H9 (cell line): ENCODE measurements around the gene SV2C. TPM values are rescaled to one million over a fixed set of nuclear protein-coding genes. Genes with fewer than 3 reads are reported as not detected.

Source experiments
- DNase-seq: peaks from one replicate; pipeline ENCODE4 v3.0.0-alpha.2; 2017
- H2AFZ ChIP-seq: one replicate; pipeline ENCODE4 v1.6.1; 2013; ENCODE audit warnings: mild to moderate bottlenecking, low read length, control low read depth, moderate library complexity
- H2AK5ac ChIP-seq: 2 replicates; pipeline ENCODE4 v1.6.1; 2013; ENCODE audit warnings: low read length, control low read depth, mixed read lengths; ENCODE audit not compliant: insufficient read length
- H2BK120ac ChIP-seq: one replicate; pipeline ENCODE4 v1.6.1; 2013; ENCODE audit warnings: low read depth, mild to moderate bottlenecking, low read length, control low read depth, inconsistent platforms; ENCODE audit not compliant: poor library complexity, severe bottlenecking
- H2BK12ac ChIP-seq: 2 replicates; pipeline ENCODE4 v1.6.1; 2013; ENCODE audit warnings: low read length, control low read depth, mixed read lengths, low read depth; ENCODE audit not compliant: insufficient read length
- H2BK15ac ChIP-seq: 2 replicates; pipeline ENCODE4 v1.6.1; 2013; ENCODE audit warnings: low read depth, low read length, control low read depth
- H2BK20ac ChIP-seq: one replicate; pipeline ENCODE4 v1.6.1; 2013; ENCODE audit warnings: low read depth, mild to moderate bottlenecking, low read length, control low read depth, inconsistent platforms; ENCODE audit not compliant: poor library complexity, severe bottlenecking
- H2BK5ac ChIP-seq: 2 replicates; pipeline ENCODE4 v1.6.1; 2013; ENCODE audit warnings: low read length, control low read depth, mixed read lengths; ENCODE audit not compliant: insufficient read length
- H3K14ac ChIP-seq: 2 replicates; pipeline ENCODE4 v1.6.1; 2013; ENCODE audit warnings: low read length, control low read depth; ENCODE audit not compliant: insufficient read depth
- H3K18ac ChIP-seq: 2 replicates; pipeline ENCODE4 v1.6.1; 2013; ENCODE audit warnings: low read depth, mild to moderate bottlenecking, mixed read lengths, low read length, control low read depth; ENCODE audit not compliant: insufficient read length
- H3K23ac ChIP-seq: 2 replicates; pipeline ENCODE4 v1.6.1; 2013; ENCODE audit warnings: low read length, control low read depth, mixed read lengths, low read depth; ENCODE audit not compliant: insufficient read length
- H3K23me2 ChIP-seq: 2 replicates; pipeline ENCODE4 v1.6.1; 2013; ENCODE audit warnings: low read depth, mild to moderate bottlenecking, mixed read lengths, low read length, control low read depth; ENCODE audit not compliant: insufficient read length, poor library complexity, severe bottlenecking
- H3K27ac ChIP-seq: 2 replicates; pipeline ENCODE4 v1.5.1; 2013; ENCODE audit warnings: low read length, control low read depth, mixed read lengths, low read depth; ENCODE audit not compliant: insufficient read length
- H3K27me3 ChIP-seq: 2 replicates; pipeline ENCODE4 v1.6.1; 2013; ENCODE audit warnings: low read length, control low read depth, inconsistent platforms; ENCODE audit not compliant: insufficient read depth
- H3K4ac ChIP-seq: 2 replicates; pipeline ENCODE4 v1.6.1; 2013; ENCODE audit warnings: low read depth, mild to moderate bottlenecking, control low read depth, inconsistent platforms, low read length, moderate library complexity
- H3K4me1 ChIP-seq: 2 replicates; pipeline ENCODE4 v1.6.1; 2013; ENCODE audit warnings: low read length, control low read depth, inconsistent platforms; ENCODE audit not compliant: insufficient read depth
- H3K4me2 ChIP-seq: 2 replicates; pipeline ENCODE4 v1.6.1; 2013; ENCODE audit warnings: low read length, control low read depth, mixed read lengths; ENCODE audit not compliant: insufficient read length, insufficient read depth
- H3K56ac ChIP-seq: 2 replicates; pipeline ENCODE4 v1.6.1; 2013; ENCODE audit warnings: low read depth, mild to moderate bottlenecking, mixed read lengths, low read length, control low read depth; ENCODE audit not compliant: insufficient read length
- H3K79me1 ChIP-seq: 2 replicates; pipeline ENCODE4 v1.6.1; 2013; ENCODE audit warnings: low read depth, mild to moderate bottlenecking, moderate library complexity, low read length, control low read depth, inconsistent platforms; ENCODE audit not compliant: insufficient read depth, poor library complexity, severe bottlenecking
- H3K79me2 ChIP-seq: 2 replicates; pipeline ENCODE4 v1.6.1; 2013; ENCODE audit warnings: low read length, control low read depth, inconsistent platforms; ENCODE audit not compliant: insufficient read depth
- H3K9ac ChIP-seq: 2 replicates; pipeline ENCODE4 v1.6.1; 2013; ENCODE audit warnings: low read length, control low read depth, mixed read lengths; ENCODE audit not compliant: insufficient read length; ENCODE audit errors: extremely low read depth
- H3K9me3 ChIP-seq: one replicate; pipeline ENCODE4 v1.6.1; 2013; ENCODE audit warnings: low read depth, low read length, inconsistent platforms; ENCODE audit not compliant: control insufficient read depth
- H3T11ph ChIP-seq: one replicate; pipeline ENCODE4 v1.6.1; 2013; ENCODE audit warnings: mild to moderate bottlenecking, low read length, control low read depth, inconsistent platforms
- H4K20me1 ChIP-seq: one replicate; pipeline ENCODE4 v1.6.1; 2013; ENCODE audit not compliant: control insufficient read depth, insufficient read length, insufficient read depth
- H4K5ac ChIP-seq: 2 replicates; pipeline ENCODE4 v1.6.1; 2013; ENCODE audit warnings: low read depth, mild to moderate bottlenecking, mixed read lengths, low read length, control low read depth; ENCODE audit not compliant: insufficient read length
- H4K8ac ChIP-seq: replicated peaks from 2 replicates; pipeline ENCODE4 v1.6.1; 2013; ENCODE audit warnings: low read length, control low read depth, mixed read lengths, low read depth; ENCODE audit not compliant: insufficient read length
- H4K91ac ChIP-seq: 2 replicates; pipeline ENCODE4 v1.6.1; 2013; ENCODE audit warnings: low read depth, mild to moderate bottlenecking, moderate library complexity, mixed read lengths, low read length, control low read depth; ENCODE audit not compliant: insufficient read length
- H3K27ac Mint-ChIP-seq, 3 experiments: 2 replicates in 2 of 3; 3 replicates in 1 of 3; pipeline ENCODE4 v1.8.0; 2020 to 2021; ENCODE audit warnings: mixed read lengths in 3 of 3, mild to moderate bottlenecking in 1 of 3, moderate library complexity in 1 of 3
- H3K27me3 Mint-ChIP-seq: 2 replicates; pipeline ENCODE4 v1.8.0; 2021; ENCODE audit warnings: low read depth, mild to moderate bottlenecking, moderate library complexity, mixed read lengths
- H3K36me3 Mint-ChIP-seq, 3 experiments: 2 replicates in 2 of 3; 3 replicates in 1 of 3; pipeline ENCODE4 v1.8.0; 2020 to 2021; ENCODE audit warnings: low read depth in 3 of 3, mixed read lengths in 3 of 3; ENCODE audit not compliant: insufficient read depth in 1 of 3
- H3K4me1 Mint-ChIP-seq, 2 experiments: 2 replicates each; pipeline ENCODE4 v1.8.0; 2020; ENCODE audit warnings: mixed read lengths in 2 of 2
- H3K4me3 Mint-ChIP-seq, 2 experiments: 2 replicates in 1 of 2; 3 replicates in 1 of 2; pipeline ENCODE4 v1.8.0; 2020 to 2021; ENCODE audit warnings: mild to moderate bottlenecking in 2 of 2, mixed read lengths in 2 of 2, moderate library complexity in 1 of 2
- H3K9me3 Mint-ChIP-seq, 2 experiments: 2 replicates in 1 of 2; 3 replicates in 1 of 2; pipeline ENCODE4 v1.8.0; 2020; ENCODE audit warnings: mild to moderate bottlenecking in 2 of 2, mixed read lengths in 2 of 2, moderate library complexity in 1 of 2
- WGBS: extraction: QIAGEN DNeasy Blood & Tissue Kit; methylation state at CpG from one replicate; pipeline ENCODE4 v1.1.7; 2013; ENCODE audit warnings: missing lambda C conversion rate, low lambda C conversion rate, mixed read lengths; ENCODE audit not compliant: insufficient read length; ENCODE audit errors: extremely low coverage; 5-methylcytosine and 5-hydroxymethylcytosine counted together
- total RNA-seq: library from RNA; stranded (reverse); gene quantifications from 2 replicates; pipeline ENCODE4 v1.2.1, GENCODE V29; 2021
- TF ChIP-seq, protein P1 (sequence below): fragments of 200-600 bp; sonication (generic); conservative IDR thresholded peaks from 3 replicates; pipeline ENCODE4 v1.8.0; 2021; ENCODE audit warnings: antibody characterized with exemption, mild to moderate bottlenecking

SV2C gene
- total RNA-seq, 1 experiment from 2014 or later: 0.09 TPM

DNA sequence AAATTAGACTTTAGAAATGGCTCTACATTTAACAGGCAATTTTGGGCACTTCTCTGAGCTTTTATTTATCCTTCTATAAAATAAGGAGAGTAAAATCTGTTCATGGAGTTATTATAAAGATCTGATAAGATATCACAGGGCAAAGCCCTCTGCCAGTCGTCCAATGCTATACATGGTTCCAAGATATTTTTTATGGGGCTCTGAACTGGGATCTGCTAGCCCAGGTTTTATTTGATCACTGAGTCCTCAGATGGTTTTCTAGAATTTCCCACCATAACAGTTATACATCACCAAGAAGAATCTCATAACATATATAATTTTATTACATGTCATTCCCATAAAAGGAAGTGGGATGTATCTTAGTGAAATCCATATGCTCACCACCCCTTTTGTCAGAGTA, 296.7 kb downstream of the SV2C start:
- no peak overlapping the region for H2AFZ ChIP-seq
- H3K9ac ChIP-seq: no peak overlapping the region
- TF ChIP-seq, protein P1, sequence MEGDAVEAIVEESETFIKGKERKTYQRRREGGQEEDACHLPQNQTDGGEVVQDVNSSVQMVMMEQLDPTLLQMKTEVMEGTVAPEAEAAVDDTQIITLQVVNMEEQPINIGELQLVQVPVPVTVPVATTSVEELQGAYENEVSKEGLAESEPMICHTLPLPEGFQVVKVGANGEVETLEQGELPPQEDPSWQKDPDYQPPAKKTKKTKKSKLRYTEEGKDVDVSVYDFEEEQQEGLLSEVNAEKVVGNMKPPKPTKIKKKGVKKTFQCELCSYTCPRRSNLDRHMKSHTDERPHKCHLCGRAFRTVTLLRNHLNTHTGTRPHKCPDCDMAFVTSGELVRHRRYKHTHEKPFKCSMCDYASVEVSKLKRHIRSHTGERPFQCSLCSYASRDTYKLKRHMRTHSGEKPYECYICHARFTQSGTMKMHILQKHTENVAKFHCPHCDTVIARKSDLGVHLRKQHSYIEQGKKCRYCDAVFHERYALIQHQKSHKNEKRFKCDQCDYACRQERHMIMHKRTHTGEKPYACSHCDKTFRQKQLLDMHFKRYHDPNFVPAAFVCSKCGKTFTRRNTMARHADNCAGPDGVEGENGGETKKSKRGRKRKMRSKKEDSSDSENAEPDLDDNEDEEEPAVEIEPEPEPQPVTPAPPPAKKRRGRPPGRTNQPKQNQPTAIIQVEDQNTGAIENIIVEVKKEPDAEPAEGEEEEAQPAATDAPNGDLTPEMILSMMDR: no peak
- no peak overlapping the region for H3K4ac ChIP-seq
- Mint-ChIP-seq H3K4me1 (peaks cover 6 to 9% of the 10 kb centered on the region in 2 experiments), H3K4me3 (no peak overlapping the region), H3K36me3 (no peaks in the 10 kb centered on the region; a peak in 1 of 7 replicates), H3K9me3 (no peaks in the 10 kb centered on the region), H3K27ac (no peak overlapping the region), H3K27me3 (no peaks in the 10 kb centered on the region)
- peaks cover 4% of the 10 kb centered on the region; the same call in 1 of the 2 replicates for H3K4me1 ChIP-seq
- no peak overlapping the region for H4K5ac ChIP-seq
- no peaks in the 10 kb centered on the region for H3K23me2 ChIP-seq
- H3K27ac ChIP-seq: no peak overlapping the region
- H3K27me3 ChIP-seq: no peaks in the 10 kb centered on the region
- no peak overlapping the region for H3K4me2 ChIP-seq
- H2BK5ac ChIP-seq: no peak overlapping the region
- H3K14ac ChIP-seq: no peak overlapping the region
- no peak overlapping the region for H3K23ac ChIP-seq
- H2BK12ac ChIP-seq: no peak overlapping the region
- WGBS: no CpG with 5 or more reads among the region's 1 CpG
- H2BK20ac ChIP-seq: no peak overlapping the region
- H3K79me1 ChIP-seq: no peaks in the 10 kb centered on the region
- H2BK120ac ChIP-seq: no peak overlapping the region
- no peak overlapping the region for H4K8ac ChIP-seq
- H3K56ac ChIP-seq: no peak overlapping the region
- H3T11ph ChIP-seq: no peak overlapping the region
- no peak overlapping the region for H2BK15ac ChIP-seq
- H4K91ac ChIP-seq: no peak overlapping the region
- H4K20me1 ChIP-seq: no peaks in the 10 kb centered on the region
- no peaks in the 10 kb centered on the region for H3K79me2 ChIP-seq
- no peaks in the 10 kb centered on the region for H3K9me3 ChIP-seq
- H2AK5ac ChIP-seq: no peak overlapping the region
- no peak overlapping the region for H3K18ac ChIP-seq
- no peak for DNase-seq
